HL-60 (cell line): ENCODE data around the gene GNG7.

Source experiments
- DNase-seq, 2 experiments: peaks; one replicate each; pipeline ENCODE4 v3.0.0-alpha.2; 2010 to 2020; ENCODE audit warnings: low read depth in 1 of 2, low spot score in 1 of 2
- H3K27ac ChIP-seq: fragments of 250-450 bp; sonication (Bioruptor Pico); replicated peaks from 2 replicates; pipeline ENCODE4 v1.5.1; 2020; ENCODE audit warnings: mild to moderate bottlenecking, moderate library complexity
- H3K27me3 ChIP-seq: fragments of 250-450 bp; sonication (Bioruptor Pico); 2 replicates; pipeline ENCODE4 v1.5.1; 2021; ENCODE audit warnings: mild to moderate bottlenecking, moderate library complexity; ENCODE audit not compliant: insufficient read depth, poor library complexity, severe bottlenecking
- H3K4me3 ChIP-seq: replicated peaks from 2 replicates; pipeline ENCODE4 v1.5.1; 2011; ENCODE audit warnings: mild to moderate bottlenecking, control low read depth, low read length; ENCODE audit not compliant: insufficient read depth
- CTCF ChIP-seq: IDR thresholded peaks from one replicate; pipeline ENCODE4 v1.5.1; 2011; ENCODE audit warnings: low read length, control low read depth, inconsistent platforms; ENCODE audit not compliant: insufficient read depth
- GABPA ChIP-seq: IDR thresholded peaks from 2 replicates; pipeline ENCODE4 v1.6.1; 2012; ENCODE audit warnings: low read depth
- POLR2AphosphoS5 ChIP-seq: IDR thresholded peaks from 2 replicates; pipeline ENCODE4 v1.6.1; 2012; ENCODE audit warnings: low read depth
- SPI1 ChIP-seq: IDR thresholded peaks from 2 replicates; pipeline ENCODE4 v1.6.1; 2012; ENCODE audit warnings: low read depth, mild to moderate bottlenecking, borderline replicate concordance
- TF ChIP-seq, protein P1 (sequence below): IDR thresholded peaks from 2 replicates; pipeline ENCODE4 v1.6.1; 2012; ENCODE audit warnings: low read depth; ENCODE audit not compliant: insufficient replicate concordance

GNG7 gene

GRCh38 chr19:2706251-2706650 lies 3.8 kb upstream of the GNG7 start:
- Histone ChIP-seq H3K27me3 (no peaks in the 10 kb centered on the region), H3K4me3 (no peak overlapping the region), H3K27ac (no peak overlapping the region)
- no peak for DNase-seq
- no peak for TF ChIP-seq SPI1
- TF ChIP-seq CTCF, result no peak
- TF ChIP-seq, protein P1, sequence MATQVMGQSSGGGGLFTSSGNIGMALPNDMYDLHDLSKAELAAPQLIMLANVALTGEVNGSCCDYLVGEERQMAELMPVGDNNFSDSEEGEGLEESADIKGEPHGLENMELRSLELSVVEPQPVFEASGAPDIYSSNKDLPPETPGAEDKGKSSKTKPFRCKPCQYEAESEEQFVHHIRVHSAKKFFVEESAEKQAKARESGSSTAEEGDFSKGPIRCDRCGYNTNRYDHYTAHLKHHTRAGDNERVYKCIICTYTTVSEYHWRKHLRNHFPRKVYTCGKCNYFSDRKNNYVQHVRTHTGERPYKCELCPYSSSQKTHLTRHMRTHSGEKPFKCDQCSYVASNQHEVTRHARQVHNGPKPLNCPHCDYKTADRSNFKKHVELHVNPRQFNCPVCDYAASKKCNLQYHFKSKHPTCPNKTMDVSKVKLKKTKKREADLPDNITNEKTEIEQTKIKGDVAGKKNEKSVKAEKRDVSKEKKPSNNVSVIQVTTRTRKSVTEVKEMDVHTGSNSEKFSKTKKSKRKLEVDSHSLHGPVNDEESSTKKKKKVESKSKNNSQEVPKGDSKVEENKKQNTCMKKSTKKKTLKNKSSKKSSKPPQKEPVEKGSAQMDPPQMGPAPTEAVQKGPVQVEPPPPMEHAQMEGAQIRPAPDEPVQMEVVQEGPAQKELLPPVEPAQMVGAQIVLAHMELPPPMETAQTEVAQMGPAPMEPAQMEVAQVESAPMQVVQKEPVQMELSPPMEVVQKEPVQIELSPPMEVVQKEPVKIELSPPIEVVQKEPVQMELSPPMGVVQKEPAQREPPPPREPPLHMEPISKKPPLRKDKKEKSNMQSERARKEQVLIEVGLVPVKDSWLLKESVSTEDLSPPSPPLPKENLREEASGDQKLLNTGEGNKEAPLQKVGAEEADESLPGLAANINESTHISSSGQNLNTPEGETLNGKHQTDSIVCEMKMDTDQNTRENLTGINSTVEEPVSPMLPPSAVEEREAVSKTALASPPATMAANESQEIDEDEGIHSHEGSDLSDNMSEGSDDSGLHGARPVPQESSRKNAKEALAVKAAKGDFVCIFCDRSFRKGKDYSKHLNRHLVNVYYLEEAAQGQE, result no peak
- no peak for TF ChIP-seq GABPA
- TF ChIP-seq POLR2AphosphoS5, result no peak

DNA sequence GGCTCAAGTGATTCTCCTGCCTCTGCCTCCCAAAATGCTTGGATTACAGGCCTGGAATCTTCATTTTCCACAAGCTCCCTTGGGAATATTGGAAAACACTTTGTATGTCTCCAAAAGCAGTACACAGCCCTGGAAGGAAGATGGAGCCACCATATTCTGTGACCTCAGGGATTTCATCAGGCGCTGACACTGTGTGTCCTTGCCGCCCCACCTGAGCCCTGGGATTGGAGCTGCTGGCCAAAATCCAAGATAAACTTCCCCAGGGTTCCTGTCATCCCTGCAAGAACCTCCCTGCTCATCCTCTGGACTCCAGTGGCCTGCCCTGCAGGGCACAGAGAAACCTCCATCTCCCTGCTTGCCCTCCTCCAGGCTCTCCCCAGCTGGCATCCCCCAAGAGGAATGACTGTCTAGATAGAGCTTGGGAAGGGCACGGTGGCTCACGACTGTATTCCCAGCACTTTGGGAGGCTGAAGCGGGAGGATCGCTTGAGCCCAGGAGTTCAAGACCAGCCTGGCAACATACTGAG lies 1.3 kb upstream of the GNG7 start:
- Histone ChIP-seq H3K27ac (no peak overlapping the region), H3K4me3 (no peak overlapping the region), H3K27me3 (no peaks in the 10 kb centered on the region)
- no peak for DNase-seq
- TF ChIP-seq, protein P1, result no peak
- no peak for TF ChIP-seq CTCF
- no peak for TF ChIP-seq POLR2AphosphoS5
- no peak for TF ChIP-seq GABPA
- no peak for TF ChIP-seq SPI1

DNA sequence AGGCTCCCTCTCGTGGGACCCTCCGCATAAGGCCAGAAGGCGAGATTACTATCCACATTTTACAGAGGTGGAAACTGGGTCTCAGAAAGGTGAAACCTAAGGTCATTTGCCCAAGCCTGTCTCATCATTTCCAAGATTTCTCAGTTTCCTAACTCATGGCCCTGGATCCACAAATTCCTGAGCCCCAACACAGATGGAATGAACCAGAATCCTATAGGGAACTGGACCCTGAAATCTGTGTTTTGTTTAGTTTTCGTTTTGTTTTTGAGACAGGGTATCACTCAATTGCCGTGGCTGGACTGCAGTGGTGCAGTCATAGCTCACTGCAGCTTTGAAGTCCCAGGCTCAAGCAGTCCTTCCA lies 563 bp upstream of the GNG7 start:
- Histone ChIP-seq H3K27ac (no peak overlapping the region), H3K27me3 (no peaks in the 10 kb centered on the region), H3K4me3 (no peak overlapping the region)
- DNase-seq, result no peak
- TF ChIP-seq SPI1 (no peak), GABPA (no peak), CTCF (no peak), POLR2AphosphoS5 (no peak)
- TF ChIP-seq, protein P1, result no peak
